GM21367 (cell line): Measurements from ENCODE around the gene GALNT18.

ENCODE experiments used
- ATAC-seq: cut with Tn5 transposase; IDR thresholded peaks from one replicate; pipeline ENCODE4 v1.9.1; 2021; ENCODE audit not compliant: unreplicated experiment

GALNT18 gene

DNA sequence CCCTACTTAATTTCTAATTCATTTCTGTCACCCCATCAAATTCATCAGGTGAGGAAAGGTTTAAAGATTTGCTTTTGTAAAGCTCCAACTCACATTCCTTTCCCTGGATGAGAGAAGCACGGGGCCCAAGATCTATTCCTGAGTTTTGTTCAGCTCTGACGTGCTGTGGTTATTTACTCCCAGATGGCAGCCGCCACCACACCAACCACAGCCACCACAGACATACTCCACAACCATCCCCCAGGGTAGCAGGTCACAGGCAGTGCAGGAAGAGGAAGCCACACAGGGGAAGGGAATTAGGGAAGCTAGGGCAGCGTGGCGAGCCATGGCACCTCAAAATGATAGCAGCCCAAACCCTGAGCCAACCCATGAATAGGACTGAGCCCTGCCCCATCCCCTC, 205.3 kb downstream of the GALNT18 start:
- no peak for ATAC-seq

DNA sequence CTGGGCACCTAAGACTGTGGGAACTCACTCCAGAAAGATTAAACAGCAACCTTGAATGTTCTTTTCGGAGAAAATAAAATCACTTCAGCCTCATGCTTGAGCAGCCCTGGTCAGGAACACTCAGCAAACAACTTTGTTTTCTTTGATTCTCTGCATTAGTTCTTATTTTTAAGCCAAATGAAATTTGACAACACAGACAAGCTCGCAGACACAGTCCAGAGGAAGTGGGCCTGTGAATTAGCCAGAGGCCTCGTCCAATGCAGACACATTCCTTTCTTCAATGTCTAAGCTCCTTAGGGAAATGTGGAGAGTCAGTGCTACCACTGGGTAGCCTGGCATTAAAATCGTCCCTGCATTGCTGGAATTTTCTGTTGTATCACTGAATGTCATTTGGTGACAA, 205.9 kb downstream of the GALNT18 start:
- ATAC-seq, result no peak

DNA sequence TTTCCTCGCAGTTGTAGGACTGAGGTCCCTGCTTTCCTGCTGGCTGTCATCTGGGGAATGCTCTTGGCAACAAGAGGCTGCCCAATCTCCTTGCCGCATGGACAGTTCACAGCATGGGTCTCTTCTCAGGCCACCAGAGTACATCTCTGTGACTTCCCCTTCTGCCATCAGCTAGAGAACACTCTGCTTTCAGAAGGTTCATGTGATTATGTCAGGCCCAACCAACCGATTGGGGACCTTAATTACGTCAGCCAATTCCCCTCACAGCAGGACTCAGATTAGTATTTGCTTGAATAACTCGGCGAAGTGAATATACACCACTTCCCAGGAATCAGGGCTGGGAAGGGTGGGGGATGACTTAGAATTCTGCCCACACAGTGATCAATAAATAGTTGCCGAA, 206.8 kb downstream of the GALNT18 start:
- ATAC-seq, result no peak

DNA sequence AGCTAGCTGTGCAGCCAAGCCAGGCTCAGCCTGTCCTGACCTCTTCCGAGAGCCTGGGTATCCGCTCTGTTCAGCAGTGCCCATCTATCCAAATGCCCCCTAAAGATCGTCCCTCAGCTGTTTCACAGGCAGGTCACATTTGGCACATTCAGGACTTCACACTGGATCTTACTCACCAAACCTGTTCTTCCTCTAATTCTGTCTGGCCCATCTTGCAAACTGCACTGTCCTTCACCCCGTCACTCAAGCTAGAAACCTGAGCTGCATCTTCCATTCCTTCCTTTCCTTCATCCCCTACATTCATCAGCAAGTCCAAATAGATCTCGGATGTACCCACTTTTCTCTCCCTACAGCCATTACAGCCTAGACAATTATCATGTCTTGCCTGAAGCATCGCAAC, 208.0 kb downstream of the GALNT18 start:
- ATAC-seq, result no peak

DNA sequence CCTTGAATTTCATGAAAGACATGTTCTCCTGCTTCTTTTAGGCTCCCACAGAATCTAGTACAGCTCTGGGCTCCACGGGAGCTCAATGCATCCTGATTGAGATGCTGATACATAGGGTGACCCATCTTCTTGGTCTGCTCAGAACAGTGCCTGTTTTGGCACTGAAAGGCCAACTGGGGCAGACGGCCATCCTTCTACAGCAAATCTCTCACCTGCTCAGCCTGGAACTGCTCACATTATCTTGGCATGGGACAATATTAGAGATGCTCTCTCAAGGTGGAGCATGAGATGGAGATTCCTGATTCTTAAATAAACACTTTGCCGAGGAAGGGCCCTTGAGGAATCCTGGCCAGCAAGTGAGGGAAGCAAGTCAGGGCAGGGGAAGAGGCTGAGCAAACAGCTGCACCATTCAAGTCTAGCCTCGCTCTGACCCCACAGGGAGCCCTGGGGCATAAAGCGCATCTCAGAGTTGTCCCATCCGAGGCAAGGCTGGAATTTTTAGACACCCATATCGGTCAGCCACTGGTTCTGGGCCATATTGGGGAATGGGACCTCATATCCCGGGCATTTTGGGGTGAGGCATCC, 210.3 kb downstream of the GALNT18 start:
- no peak for ATAC-seq

DNA sequence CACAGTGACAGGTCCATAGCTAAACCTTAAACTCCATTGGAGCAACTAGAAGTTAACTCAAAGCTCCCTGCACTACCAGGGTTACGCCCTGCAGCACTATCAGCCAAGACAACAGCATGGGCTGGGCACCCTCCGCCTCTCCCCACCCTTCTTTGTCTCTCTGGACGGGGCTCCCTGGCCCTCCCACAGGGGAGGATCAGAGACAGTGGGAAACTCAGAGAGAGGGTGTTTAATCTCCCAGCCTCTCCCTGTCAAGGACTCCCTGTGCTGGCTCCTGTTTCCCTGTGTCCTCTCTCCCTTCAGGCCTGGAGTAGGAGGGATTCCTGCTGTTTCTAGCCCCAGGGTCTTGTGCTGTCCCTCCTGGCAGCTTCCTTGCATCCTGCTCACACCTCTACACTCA, 211.9 kb downstream of the GALNT18 start:
- ATAC-seq, result no peak

DNA sequence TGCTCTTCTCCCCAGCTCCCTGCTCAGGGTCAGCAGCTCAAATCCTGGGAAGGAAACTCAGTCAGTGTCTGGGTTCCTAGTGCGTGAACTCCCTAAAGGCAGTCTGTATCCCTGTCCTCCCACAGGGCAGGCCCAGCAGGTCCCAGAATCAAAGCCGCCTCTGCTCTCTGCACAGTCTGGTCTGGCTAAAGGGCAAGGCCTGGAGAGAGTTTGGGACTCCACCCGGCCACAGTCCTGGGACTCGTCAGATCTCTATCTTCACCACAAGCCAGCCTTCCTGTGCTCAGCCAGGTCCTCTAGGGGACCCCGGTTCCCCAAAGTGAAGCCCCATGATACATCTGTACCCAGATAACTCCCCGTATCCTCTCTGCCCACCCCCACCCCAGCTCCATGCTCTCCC, 212.6 kb downstream of the GALNT18 start:
- ATAC-seq, result no peak

DNA sequence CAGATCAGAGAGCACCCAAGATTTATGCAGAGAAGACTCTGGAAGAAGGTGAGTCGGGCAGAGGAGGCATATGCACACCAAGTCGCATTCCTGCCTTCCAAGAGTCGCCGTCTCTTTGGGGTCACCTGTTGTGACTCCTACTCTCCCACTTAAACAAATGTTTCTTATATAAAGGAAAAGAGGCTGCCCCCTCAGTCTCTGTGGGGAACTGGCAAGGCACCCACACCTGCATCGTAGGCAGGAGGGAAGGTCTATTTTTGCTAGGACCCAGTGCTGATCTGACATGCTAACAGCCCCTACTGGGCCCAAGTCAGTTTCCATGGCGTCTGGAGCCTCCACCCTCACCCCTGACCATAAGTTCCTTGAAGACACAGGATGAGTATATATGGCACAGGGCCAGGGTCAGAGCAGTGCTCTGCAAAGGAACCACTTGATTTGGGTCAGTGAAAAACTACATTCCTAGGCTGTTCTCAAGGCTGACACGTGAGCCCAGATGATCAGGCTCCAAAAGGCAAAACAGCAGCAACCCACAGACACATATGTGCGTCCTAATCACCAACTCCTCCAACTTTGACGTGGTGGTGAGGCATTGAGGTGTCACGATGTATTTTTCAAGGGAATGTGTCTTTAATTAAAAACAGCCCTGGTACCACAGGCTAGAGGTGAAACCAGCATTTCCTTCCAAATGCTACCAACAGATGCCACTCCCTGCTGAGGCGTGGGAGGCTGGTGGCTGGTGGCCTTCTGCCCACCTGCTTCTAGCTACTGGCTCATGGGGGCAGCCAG, 213.2 kb downstream of the GALNT18 start:
- ATAC-seq, result no peak

DNA sequence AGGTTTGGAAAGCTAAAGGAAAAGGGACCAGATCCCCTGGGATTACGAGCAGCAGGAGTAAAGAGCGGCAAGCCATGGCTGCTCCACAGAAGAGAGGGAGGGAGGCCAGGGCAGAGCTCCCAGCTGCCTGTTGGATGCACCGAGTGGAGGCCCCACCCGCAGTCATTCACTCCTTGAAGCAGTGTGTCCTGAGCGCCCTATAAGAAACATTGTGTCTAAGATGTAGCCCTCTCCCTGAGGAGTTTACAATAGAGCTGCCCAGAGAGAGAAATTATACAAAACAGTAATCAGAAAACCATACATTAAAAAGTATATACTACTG, 214.1 kb downstream of the GALNT18 start:
- ATAC-seq, result no peak

DNA sequence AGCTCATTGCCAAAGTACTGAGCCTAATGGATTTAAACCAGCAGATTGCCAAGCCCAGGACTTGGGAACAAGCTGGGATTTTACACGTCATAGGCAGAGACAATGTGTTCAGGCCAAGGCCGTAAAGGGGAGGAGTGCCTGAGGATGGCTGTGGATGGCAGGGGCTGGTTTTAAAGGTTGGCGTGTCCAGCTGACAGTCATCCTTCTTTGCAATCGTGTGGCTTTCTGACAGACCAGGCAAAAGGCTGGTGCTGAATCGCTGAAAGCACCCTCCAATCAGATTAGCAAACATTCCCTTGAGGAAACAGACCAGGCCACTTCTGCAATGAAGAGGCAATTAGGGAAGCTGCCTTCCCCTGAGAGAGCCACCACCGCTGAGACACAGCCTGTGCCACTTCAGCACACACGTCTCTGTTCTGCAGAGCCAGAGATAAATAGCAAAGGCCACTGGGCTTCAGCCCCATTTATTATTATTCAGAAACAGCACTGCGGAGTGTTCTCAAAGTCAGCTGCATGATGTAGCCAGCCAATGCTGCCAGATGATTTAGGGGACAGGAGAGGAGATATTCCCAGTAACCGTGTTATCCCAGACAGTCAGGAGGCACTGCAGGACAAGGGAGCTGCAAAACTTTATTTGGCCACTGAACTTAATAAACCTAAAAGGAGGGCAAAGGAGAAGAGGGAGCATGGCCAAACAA, 214.6 kb downstream of the GALNT18 start:
- ATAC-seq, result no peak

DNA sequence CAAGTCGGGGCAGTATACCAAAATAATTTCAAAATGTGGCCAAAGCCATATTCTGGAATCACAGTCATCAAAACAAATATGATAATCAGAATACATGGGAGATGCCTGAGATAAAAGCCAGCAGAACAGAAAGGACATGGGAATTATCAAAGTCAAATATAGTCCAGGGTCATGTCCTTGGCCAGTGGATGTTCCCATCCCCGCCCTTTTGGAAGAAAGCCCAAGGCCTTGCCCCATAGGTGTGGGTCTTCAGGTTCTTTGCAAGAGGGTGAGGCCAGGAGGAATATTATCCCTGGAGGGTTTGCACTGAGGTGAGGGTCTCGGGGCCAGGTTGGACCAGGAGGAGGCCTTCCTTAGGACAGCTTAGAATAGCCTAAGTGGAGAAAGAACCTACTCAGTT, 215.2 kb downstream of the GALNT18 start:
- no peak for ATAC-seq

DNA sequence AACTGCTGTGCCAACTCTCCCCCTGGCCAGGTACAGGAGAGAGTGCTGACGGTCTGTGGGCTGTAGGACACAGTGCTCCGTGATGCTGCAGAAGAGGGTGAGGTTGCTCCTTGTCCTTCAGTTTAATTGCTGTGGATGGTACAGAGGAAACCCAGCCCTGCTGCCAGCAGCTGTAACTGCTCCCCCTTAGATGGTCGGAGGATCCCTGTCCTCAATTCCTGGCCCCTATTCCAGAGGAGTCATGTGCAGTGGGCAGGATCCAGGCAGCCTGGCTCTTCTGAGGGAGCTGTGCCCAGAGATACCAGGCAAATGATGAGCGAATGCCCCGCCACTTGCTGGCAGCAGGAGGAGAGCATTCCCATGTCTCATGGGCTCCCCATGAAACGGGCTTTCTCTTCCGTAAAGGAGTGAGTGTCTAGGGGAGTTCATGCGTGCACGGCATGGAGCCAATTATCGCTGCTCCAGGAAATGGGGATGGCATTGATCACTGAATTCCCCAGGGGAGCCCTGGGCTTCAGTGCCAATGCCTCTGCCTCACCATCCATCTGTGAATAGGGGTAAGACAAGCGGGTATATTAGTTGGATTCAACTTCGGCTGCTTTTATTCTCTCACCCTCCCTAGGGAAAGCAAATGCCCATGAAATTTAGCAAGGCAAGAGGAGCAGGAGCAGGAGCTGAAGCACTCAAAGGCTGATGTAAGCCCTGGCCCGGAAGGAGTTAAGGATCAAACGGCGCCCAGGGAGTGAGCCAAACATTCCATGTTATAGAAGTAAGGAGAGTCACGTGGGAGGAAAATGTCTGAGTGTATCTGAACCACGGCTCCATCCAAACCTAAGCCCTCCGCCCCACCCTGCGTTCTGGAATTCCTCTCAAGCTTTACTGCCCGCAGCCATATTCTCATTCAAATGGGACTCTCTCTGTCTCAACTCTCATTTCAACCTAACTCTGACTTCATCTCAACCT, 217.8 kb downstream of the GALNT18 start:
- ATAC-seq, result no peak

DNA sequence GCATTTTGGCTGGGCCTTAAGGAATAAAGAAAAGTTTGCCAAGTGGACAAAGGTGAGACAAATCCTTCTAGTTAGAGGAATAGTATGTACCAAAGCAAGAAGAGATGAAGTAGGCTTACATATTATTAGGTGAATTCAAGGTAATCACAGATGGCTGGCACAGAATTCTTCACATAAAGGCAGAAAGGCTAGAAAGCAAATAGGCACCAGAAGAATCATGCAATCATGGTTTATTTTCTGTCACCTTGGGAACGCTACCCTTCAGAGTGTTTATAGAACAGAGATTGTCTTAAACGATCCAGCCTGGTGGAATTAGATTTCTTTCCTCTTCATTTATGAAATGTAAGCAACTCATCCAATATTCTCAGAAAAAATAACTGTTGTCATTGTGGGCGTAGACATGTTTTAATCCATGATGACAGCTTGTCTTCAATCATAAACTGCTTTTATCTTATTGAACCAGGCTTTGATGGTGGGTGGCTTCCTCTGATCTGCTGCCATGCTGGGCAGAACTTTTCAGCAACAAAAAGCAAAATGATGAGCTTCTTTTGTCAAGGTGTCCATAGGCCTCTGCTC, 219.8 kb downstream of the GALNT18 start:
- ATAC-seq, result no peak

DNA sequence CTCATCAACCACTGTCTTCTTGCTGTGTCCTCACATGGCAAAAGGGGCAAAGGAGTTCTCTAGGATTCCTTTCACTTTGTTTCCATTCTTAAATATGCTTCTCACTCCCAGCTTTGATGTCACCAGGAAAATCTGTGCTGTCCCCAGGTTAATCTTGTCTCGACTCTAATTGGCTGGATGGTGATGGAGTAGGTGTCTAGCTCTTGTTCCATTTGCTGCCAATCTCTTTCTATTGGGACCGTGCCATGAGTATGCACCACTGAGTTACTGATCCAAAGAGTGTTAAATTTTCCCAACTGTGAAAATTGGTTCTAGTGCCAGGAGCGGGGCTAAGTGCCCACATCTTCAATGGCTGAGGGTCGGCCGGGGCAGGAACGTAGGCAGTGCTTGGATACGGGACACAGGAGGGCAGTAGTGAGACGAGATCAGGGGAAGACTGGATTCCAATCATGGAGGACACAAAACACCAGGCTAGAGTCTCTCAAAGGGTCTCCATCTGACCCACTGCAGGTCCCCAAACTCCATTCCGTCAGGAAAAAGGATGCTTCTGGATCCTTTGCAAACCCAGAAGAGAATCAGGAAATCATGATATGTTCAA, 221.1 kb downstream of the GALNT18 start:
- ATAC-seq, result no peak

DNA sequence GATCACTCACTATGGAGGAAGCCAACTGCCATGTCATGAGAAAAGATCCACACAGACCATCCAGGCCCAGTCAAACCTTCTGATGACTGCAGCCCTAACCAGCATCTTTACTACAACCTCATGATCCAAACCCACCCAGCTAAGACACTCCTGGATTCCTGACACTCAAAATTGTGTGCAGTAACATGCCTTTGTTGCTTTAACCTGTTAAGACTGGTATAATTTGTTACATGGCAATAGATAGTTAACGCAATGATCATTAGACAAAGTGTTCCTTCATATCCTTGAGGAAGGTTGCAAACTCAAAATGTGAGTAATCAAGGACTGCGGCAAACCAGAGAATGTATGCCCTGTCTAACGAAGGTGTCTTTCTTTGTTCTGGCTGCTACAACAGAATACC, 221.7 kb downstream of the GALNT18 start:
- ATAC-seq, result no peak

DNA sequence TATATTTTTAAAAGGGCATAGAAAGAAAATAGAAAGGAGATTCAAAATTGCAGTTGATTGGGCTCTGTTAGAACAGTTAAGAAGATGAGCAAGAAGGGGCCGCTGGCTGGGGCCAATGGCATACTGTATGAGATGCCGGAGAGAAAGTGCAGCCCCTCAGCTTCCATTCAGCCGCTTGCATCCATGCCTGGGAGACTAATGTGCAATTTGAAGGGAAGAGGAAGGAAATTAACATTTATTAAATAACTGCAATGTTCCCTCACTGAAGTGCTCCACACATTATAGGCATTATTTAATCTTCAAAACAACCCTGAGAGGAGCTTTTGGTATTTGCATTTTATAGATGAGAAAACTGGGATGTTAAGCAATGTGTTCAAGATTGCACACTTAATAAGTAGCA, 224.0 kb downstream of the GALNT18 start:
- no peak for ATAC-seq

DNA sequence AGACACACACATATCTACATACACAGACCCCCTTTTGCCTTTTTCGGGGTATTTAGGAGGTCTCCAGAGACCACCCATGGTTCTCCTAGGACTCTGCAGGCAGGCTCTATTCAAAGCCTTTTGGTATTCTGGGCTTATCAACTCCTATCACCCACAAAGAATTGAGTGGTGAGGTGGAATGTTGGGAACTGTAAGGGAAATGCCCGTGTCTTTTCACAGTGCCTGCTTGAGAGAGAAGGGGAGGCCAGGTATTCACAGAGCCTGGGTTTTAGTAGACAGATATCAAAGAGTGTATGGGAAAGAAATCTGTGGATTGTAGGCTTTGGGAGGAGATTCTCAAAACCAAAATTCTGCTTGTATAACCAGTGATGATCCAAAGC, 224.8 kb downstream of the GALNT18 start:
- no peak for ATAC-seq

DNA sequence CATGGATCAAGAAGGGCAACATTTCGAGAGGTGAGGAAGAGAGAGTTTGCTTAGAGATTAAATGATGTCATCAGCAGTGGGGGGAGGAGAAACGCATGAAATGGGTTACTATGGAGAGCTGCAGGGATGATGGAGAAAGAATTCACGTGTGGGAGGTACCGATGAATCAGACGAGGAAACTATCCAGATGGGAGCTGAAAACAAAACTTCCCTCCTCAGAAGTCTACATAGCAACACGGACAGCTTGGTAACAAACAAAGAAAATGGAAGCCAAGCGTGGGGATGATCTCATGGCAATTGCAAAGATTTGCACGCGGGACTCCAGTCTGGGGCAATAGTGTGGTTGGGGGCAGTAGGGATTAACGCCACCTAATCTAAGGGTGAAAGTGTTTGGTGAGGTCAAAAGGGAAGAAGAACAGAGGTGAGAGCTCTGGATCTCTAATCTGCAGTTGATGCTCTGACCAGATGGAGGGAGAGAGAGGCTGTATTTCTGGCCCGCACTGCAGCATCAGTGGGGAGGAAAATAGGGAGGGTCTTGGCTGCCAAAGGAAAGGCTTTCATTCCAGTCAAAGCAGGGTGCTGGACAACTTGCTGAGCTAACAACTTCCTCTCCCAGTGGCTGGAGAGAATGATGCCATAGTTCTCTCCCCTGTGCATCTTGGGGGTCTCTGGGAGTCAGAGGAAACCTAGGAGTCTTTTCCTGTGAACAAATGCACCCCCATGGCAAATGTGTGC, 225.3 kb downstream of the GALNT18 start:
- no peak for ATAC-seq

DNA sequence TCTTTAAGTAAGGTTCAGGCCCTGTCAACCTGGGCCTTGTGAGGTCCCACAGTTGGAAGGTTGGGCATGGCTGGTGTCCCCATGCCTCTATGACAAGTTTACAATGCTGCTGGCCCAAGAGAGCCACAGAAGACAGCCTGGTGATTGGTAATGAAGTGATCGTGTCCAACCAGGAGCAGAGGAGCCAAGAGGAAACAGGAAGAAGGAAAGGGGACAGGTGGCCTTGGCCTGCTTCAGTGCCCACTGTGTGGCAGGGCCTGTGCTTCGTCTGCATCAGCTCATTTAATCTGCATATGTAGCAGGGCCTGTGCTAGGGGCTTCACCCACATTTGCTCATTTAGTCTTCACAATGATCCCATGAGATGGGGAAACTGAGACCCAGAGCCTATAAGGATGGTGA, 226.7 kb downstream of the GALNT18 start:
- no peak for ATAC-seq

DNA sequence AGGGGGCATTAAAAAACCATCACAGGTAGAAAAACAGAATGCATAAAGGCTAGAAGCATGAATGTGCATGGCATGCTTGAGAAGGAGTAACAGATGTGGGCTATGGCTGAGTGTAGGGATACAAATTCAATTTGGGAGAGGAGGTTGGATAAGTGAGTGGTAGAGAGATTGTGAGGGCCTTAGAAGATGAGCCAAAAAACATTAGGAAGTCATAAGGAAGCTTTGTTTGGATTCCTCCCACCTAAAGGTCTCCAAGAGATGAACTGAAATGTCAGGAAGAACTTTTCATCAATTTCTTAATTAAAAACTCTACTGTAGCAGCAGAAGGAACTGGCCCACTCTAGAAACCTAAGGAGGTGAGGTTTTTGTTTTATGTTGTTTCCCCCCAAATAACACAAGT, 227.6 kb downstream of the GALNT18 start:
- ATAC-seq, result no peak
